Measurements from ENCODE around the gene THSD4. TPM values are rescaled to one million over a fixed set of nuclear protein-coding genes. Genes with fewer than 3 reads are reported as not detected.
"Not testable (repeated sequence)": the region's sequence is repeated elsewhere in the genome, so short reads cannot be mapped to it uniquely, and the experiment has no call there.

Gene THSD4
- polyA plus RNA-seq, 1 donor (not counting 4 experiments of a cell fraction or from before 2014, with no cell fraction given) = 24.5 TPM

- no peak overlapping the region for H3K27ac ChIP-seq (ENCODE audit: control insufficient read depth, insufficient read depth, low read length)
- peaks cover 7 to 8% of the 10 kb centered on the region in 2 experiments for H3K36me3 ChIP-seq (ENCODE audit: control insufficient read depth in 2 of 2, extremely low read depth in 1 of 2, insufficient read depth in 2 of 2, low read length in 2 of 2)
- no peak overlapping the region for H3K4me3 ChIP-seq (ENCODE audit: control insufficient read depth in 2 of 3, extremely low read depth in 1 of 3, insufficient read depth in 2 of 3, low read depth in 1 of 3, low read length in 3 of 3)
- H3K9me3 ChIP-seq (ENCODE audit: control insufficient read depth, low read depth, low read length) = no peaks in the 10 kb centered on the region
- H3K4me2 ChIP-seq (ENCODE audit: control insufficient read depth, extremely low read depth, insufficient read depth, low read depth, low read length) = no peak overlapping the region
- H3K9me1 ChIP-seq (ENCODE audit: control insufficient read depth, extremely low read depth, insufficient read depth, low read length) = no peaks in the 10 kb centered on the region
- no peak for FAIRE-seq
- no peaks in the 10 kb centered on the region for H3K4me1 ChIP-seq (ENCODE audit: control insufficient read depth, extremely low read depth, insufficient read depth, low read length)
- no peaks in the 10 kb centered on the region for H4K20me1 ChIP-seq (ENCODE audit: control insufficient read depth, extremely low read depth, insufficient read depth, low read length)
- H2AFZ ChIP-seq (ENCODE audit: control insufficient read depth, low read length) = no peak overlapping the region
- H3K79me2 ChIP-seq (ENCODE audit: control insufficient read depth, insufficient read depth, low read length) = peaks cover 43% of the 10 kb centered on the region
- TF ChIP-seq, protein P1, sequence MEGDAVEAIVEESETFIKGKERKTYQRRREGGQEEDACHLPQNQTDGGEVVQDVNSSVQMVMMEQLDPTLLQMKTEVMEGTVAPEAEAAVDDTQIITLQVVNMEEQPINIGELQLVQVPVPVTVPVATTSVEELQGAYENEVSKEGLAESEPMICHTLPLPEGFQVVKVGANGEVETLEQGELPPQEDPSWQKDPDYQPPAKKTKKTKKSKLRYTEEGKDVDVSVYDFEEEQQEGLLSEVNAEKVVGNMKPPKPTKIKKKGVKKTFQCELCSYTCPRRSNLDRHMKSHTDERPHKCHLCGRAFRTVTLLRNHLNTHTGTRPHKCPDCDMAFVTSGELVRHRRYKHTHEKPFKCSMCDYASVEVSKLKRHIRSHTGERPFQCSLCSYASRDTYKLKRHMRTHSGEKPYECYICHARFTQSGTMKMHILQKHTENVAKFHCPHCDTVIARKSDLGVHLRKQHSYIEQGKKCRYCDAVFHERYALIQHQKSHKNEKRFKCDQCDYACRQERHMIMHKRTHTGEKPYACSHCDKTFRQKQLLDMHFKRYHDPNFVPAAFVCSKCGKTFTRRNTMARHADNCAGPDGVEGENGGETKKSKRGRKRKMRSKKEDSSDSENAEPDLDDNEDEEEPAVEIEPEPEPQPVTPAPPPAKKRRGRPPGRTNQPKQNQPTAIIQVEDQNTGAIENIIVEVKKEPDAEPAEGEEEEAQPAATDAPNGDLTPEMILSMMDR (optimal IDR thresholded peaks at IDR 0.05 in 1 of 3, IDR thresholded peaks at IDR 0.05 in 1 of 3, conservative IDR thresholded peaks at IDR 0.05 in 1 of 3; ENCODE audit: extremely low read depth in 1 of 3, insufficient read depth in 2 of 3, low read length in 3 of 3) = no peak
- TF ChIP-seq EZH2 (IDR thresholded peaks at IDR 0.05; ENCODE audit: low read length) = no peak
- no peak for DNase-seq (ENCODE audit: low read depth, low spot score)
- H3K27me3 ChIP-seq (ENCODE audit: control insufficient read depth, extremely low read depth, insufficient read depth, low read length) = no peaks in the 10 kb centered on the region
- dilution Hi-C loops (cut with MboI; ENCODE audit: extremely low pct_ligation_motif_present, low sequenced_read_pairs) = no loop called here
- H3K9ac ChIP-seq (ENCODE audit: control insufficient read depth, extremely low read depth, insufficient read depth, low read length) = no peak overlapping the region
Measured at GRCh38 chr15:71207141-71207540, 91.9 kb downstream of the THSD4 start.

DNA sequence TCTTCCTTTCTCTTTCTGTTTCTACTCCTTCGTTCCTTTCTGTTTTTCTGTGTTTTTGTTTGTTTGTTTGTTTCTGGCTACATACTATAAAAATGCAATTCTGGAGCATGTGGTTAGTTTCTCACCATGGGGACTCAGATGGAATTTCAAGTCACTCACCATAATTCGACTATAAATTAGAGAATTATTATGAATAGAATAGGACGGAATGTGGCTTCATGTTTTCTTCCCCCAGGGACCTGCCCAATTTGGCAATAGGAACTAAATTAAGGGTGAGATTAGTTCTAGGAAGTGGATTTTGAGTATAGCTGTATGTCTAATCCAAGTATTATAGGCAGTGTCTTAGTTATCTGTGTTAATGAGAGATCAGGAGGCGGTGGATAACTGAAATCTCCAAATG, 96.9 kb downstream of the THSD4 start:
- H3K4me2 ChIP-seq (ENCODE audit: control insufficient read depth, extremely low read depth, insufficient read depth, low read depth, low read length) = no peak overlapping the region
- no peaks in the 10 kb centered on the region for H4K20me1 ChIP-seq (ENCODE audit: control insufficient read depth, extremely low read depth, insufficient read depth, low read length)
- no peak for TF ChIP-seq EZH2 (IDR thresholded peaks at IDR 0.05; ENCODE audit: low read length)

DNA sequence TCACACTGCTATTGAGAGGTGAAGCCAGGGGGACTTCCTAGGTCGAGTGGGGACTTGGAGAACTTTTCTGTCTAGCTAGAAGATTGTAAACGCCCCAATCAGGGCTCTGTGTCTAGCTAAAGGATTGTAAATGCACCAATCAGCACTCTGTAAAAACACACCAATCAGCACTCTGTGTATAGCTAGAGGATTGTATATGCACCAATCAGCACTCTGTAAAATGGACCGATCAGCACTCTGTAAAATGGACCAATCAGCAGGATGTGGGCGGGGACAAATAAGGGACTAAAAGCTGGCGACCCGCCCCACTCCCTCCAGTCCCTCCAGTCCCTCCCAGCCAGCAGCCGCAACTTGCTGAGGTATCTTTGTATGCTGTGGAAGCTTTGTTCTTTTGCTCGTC, 98.7 kb downstream of the THSD4 start:
- FAIRE-seq; dilution Hi-C loops (cut with MboI; ENCODE audit: extremely low pct_ligation_motif_present, low sequenced_read_pairs); H3K4me2 ChIP-seq (ENCODE audit: control insufficient read depth, extremely low read depth, insufficient read depth, low read depth, low read length); H3K9ac ChIP-seq (ENCODE audit: control insufficient read depth, extremely low read depth, insufficient read depth, low read length); H4K20me1 ChIP-seq (ENCODE audit: control insufficient read depth, extremely low read depth, insufficient read depth, low read length); H3K27me3 ChIP-seq (ENCODE audit: control insufficient read depth, extremely low read depth, insufficient read depth, low read length); H3K4me1 ChIP-seq (ENCODE audit: control insufficient read depth, extremely low read depth, insufficient read depth, low read length); H3K9me3 ChIP-seq (ENCODE audit: control insufficient read depth, low read depth, low read length); H3K9me1 ChIP-seq (ENCODE audit: control insufficient read depth, extremely low read depth, insufficient read depth, low read length); H3K4me3 ChIP-seq (ENCODE audit: control insufficient read depth in 2 of 3, extremely low read depth in 1 of 3, insufficient read depth in 2 of 3, low read depth in 1 of 3, low read length in 3 of 3); H3K27ac ChIP-seq (ENCODE audit: control insufficient read depth, insufficient read depth, low read length); H2AFZ ChIP-seq (ENCODE audit: control insufficient read depth, low read length); DNase-seq (ENCODE audit: low read depth, low spot score): not testable (repeated sequence)
- peaks cover 20% of the 10 kb centered on the region for H3K79me2 ChIP-seq (ENCODE audit: control insufficient read depth, insufficient read depth, low read length)
- H3K36me3 ChIP-seq (ENCODE audit: control insufficient read depth in 2 of 2, extremely low read depth in 1 of 2, insufficient read depth in 2 of 2, low read length in 2 of 2) = peaks cover 7 to 22% of the 10 kb centered on the region in 2 experiments

More for the DNA sequence above, 96.9 kb downstream of the THSD4 start:
- no peaks in the 10 kb centered on the region for H3K9me3 ChIP-seq (ENCODE audit: control insufficient read depth, low read depth, low read length)
- H3K27ac ChIP-seq (ENCODE audit: control insufficient read depth, insufficient read depth, low read length) = no peak overlapping the region
- peaks cover 30% of the 10 kb centered on the region for H3K79me2 ChIP-seq (ENCODE audit: control insufficient read depth, insufficient read depth, low read length)
- H3K4me3 ChIP-seq (ENCODE audit: control insufficient read depth in 2 of 3, extremely low read depth in 1 of 3, insufficient read depth in 2 of 3, low read depth in 1 of 3, low read length in 3 of 3) = no peak overlapping the region
- dilution Hi-C loops (cut with MboI; ENCODE audit: extremely low pct_ligation_motif_present, low sequenced_read_pairs) = no loop called here
- H3K27me3 ChIP-seq (ENCODE audit: control insufficient read depth, extremely low read depth, insufficient read depth, low read length) = no peaks in the 10 kb centered on the region
- no peak overlapping the region for H3K9ac ChIP-seq (ENCODE audit: control insufficient read depth, extremely low read depth, insufficient read depth, low read length)
- FAIRE-seq (no peak), DNase-seq (ENCODE audit: low read depth, low spot score) (no peak)
- peaks cover 5 to 22% of the 10 kb centered on the region in 2 experiments for H3K36me3 ChIP-seq (ENCODE audit: control insufficient read depth in 2 of 2, extremely low read depth in 1 of 2, insufficient read depth in 2 of 2, low read length in 2 of 2)
- no peak overlapping the region for H2AFZ ChIP-seq (ENCODE audit: control insufficient read depth, low read length)
- no peaks in the 10 kb centered on the region for H3K4me1 ChIP-seq (ENCODE audit: control insufficient read depth, extremely low read depth, insufficient read depth, low read length)
- H3K9me1 ChIP-seq (ENCODE audit: control insufficient read depth, extremely low read depth, insufficient read depth, low read length) = no peaks in the 10 kb centered on the region
